ENCODE data around the gene SBNO1. TPM values are rescaled to one million over a fixed set of nuclear protein-coding genes. Genes with fewer than 3 reads are reported as not detected.
"Not testable (repeated sequence)": the region's sequence is repeated elsewhere in the genome, so short reads cannot be mapped to it uniquely, and the experiment has no call there.

The SBNO1 gene
- total RNA-seq, 1 experiment from 2014 or later: 68.7 TPM

- BruUV-seq (replicated peaks); CTCF ChIA-PET; H3K36me3 ChIP-seq (ENCODE audit: control insufficient read depth, insufficient read depth, low read length); H3K4me3 ChIP-seq (ENCODE audit: low read depth in 2 of 2, low read length in 2 of 2); H3K27me3 ChIP-seq (ENCODE audit: control insufficient read depth, insufficient read depth, low read length); intact Hi-C loops (cut with micrococcal nuclease; ENCODE audit: unreplicated experiment); DNase-seq (ENCODE audit: low read depth, low spot score); in situ Hi-C loops (cut with HindIII; ENCODE audit: low pct_unique_long_range_greater_than_20kb, low sequenced_read_pairs); H3K27ac ChIP-seq (ENCODE audit: low read length); ATAC-seq; POLR2A ChIA-PET; H3K9me3 ChIP-seq (ENCODE audit: control insufficient read depth, insufficient read depth, low read depth, low read length): not testable (repeated sequence)
- H3K4me1 ChIP-seq (ENCODE audit: control insufficient read depth, insufficient read depth, low read length): peaks cover 22% of the 10 kb centered on the region
Observed at GRCh38 chr12:123248996-123249741, 115.5 kb downstream of the SBNO1 start.

GRCh38 chr12:123248129-123248528 lies 116.5 kb downstream of the SBNO1 start:
- BruUV-seq (replicated peaks); CTCF ChIA-PET: not testable (repeated sequence)

GRCh38 chr12:123245678-123246077 lies 119.0 kb downstream of the SBNO1 start:
- H3K27ac ChIP-seq (ENCODE audit: low read length): no peak overlapping the region
- DNase-seq (ENCODE audit: low read depth, low spot score) (no peak), ATAC-seq (no peak)
- no peaks in the 10 kb centered on the region for H3K9me3 ChIP-seq (ENCODE audit: control insufficient read depth, insufficient read depth, low read depth, low read length)
- H3K27me3 ChIP-seq (ENCODE audit: control insufficient read depth, insufficient read depth, low read length): no peaks in the 10 kb centered on the region
- no peaks in the 10 kb centered on the region for H3K36me3 ChIP-seq (ENCODE audit: control insufficient read depth, insufficient read depth, low read length)
- POLR2A ChIA-PET: no interaction called here
- peaks cover 5% of the 10 kb centered on the region for H3K4me1 ChIP-seq (ENCODE audit: control insufficient read depth, insufficient read depth, low read length)
- intact Hi-C loops (cut with micrococcal nuclease; ENCODE audit: unreplicated experiment) (no loop called here), in situ Hi-C loops (cut with HindIII; ENCODE audit: low pct_unique_long_range_greater_than_20kb, low sequenced_read_pairs) (no loop called here)
- no peak overlapping the region for H3K4me3 ChIP-seq (ENCODE audit: low read depth in 2 of 2, low read length in 2 of 2)
- no TSS peak for BruUV-seq (replicated peaks)
- TF ChIP-seq REST (IDR thresholded peaks at IDR 0.05; ENCODE audit: insufficient read depth in 1 of 2, low read depth in 2 of 2, low read length in 1 of 2) (no peak), TCF7L2 (IDR thresholded peaks at IDR 0.05; ENCODE audit: low read depth, low read length) (no peak), SIN3A (IDR thresholded peaks at IDR 0.05; ENCODE audit: borderline replicate concordance, insufficient read depth, low read depth, low read length) (no peak), POLR2AphosphoS5 (IDR thresholded peaks at IDR 0.05; ENCODE audit: low read depth, low read length) (no peak), CTCF (IDR thresholded peaks at IDR 0.05) (no peak)
- CTCF ChIA-PET: interaction anchor here (0.5 kb wide), 1 partner anchor 344 kb away, joined by 3 read pairs; no protein-coding TSS in a partner anchor

More at GRCh38 chr12:123248129-123248528, 116.5 kb downstream of the SBNO1 start:
- in situ Hi-C loops (cut with HindIII; ENCODE audit: low pct_unique_long_range_greater_than_20kb, low sequenced_read_pairs); H3K27ac ChIP-seq (ENCODE audit: low read length); H3K27me3 ChIP-seq (ENCODE audit: control insufficient read depth, insufficient read depth, low read length); H3K4me3 ChIP-seq (ENCODE audit: low read depth in 2 of 2, low read length in 2 of 2); intact Hi-C loops (cut with micrococcal nuclease; ENCODE audit: unreplicated experiment); ATAC-seq; H3K9me3 ChIP-seq (ENCODE audit: control insufficient read depth, insufficient read depth, low read depth, low read length); H3K36me3 ChIP-seq (ENCODE audit: control insufficient read depth, insufficient read depth, low read length); DNase-seq (ENCODE audit: low read depth, low spot score): not testable (repeated sequence)
- POLR2A ChIA-PET: interaction anchor here (0.6 kb wide), 2 partner anchors 352 to 384 kb away, joined by 3 to 10 read pairs; partner anchors contain the start of gene VPS37B
- peaks cover 22% of the 10 kb centered on the region for H3K4me1 ChIP-seq (ENCODE audit: control insufficient read depth, insufficient read depth, low read length)

Measured in Panc1 (cell line).